Heart left ventricle (tissue), 16 donors: ENCODE results near the gene CDH20. TPM values are rescaled to one million over a fixed set of nuclear protein-coding genes. Genes with fewer than 3 reads are reported as not detected.

Experiments used
- ATAC-seq, 4 donors: fragments of 200-7000 bp; cut with Tn5 transposase; one replicate each; pipeline ENCODE4 v1.9.1; 2020 to 2022; ENCODE audit warnings: moderate library complexity in 4 of 4, mild to moderate bottlenecking in 3 of 4, moderate number of reproducible peaks in 1 of 4
- DNase-seq, 5 donors: peaks; one replicate each; pipeline ENCODE4 v3.0.0-alpha.2; 2020
- H3K27ac ChIP-seq, 12 donors: fragments of 200-600 bp; sonication (generic) in 4 of 12; one replicate each; pipeline versions ENCODE4 v1.5.0 to v1.8.0; 2016 to 2022; ENCODE audit warnings: mild to moderate bottlenecking in 2 of 12
- H3K27me3 ChIP-seq, 9 donors: fragments of 200-600 bp; sonication (generic) in 2 of 9; one replicate each; pipeline versions ENCODE4 v1.5.1 to v1.8.0; 2016 to 2022; ENCODE audit warnings: mild to moderate bottlenecking in 3 of 9
- H3K36me3 ChIP-seq, 9 donors: fragments of 200-600 bp; sonication (generic) in 2 of 9; one replicate each; pipeline versions ENCODE4 v1.5.0 to v1.8.0; 2018 to 2022; ENCODE audit warnings: mild to moderate bottlenecking in 2 of 9
- H3K4me1 ChIP-seq, 12 donors: fragments of 200-600 bp; sonication (generic) in 4 of 12; one replicate each; pipeline versions ENCODE4 v1.5.0 to v1.8.0; 2016 to 2022; ENCODE audit warnings: mild to moderate bottlenecking in 3 of 12
- H3K4me3 ChIP-seq, 12 donors: fragments of 200-600 bp; sonication (generic) in 4 of 12; one replicate each; pipeline versions ENCODE4 v1.5.0 to v1.8.0; 2017 to 2022; ENCODE audit warnings: mild to moderate bottlenecking in 9 of 12, moderate library complexity in 4 of 12
- H3K9me3 ChIP-seq, 12 donors: fragments of 200-600 bp; sonication (generic) in 4 of 12; one replicate each; pipeline versions ENCODE4 v1.5.0 to v1.8.0; 2016 to 2022; ENCODE audit warnings: mild to moderate bottlenecking in 1 of 12
- CTCF ChIP-seq, 12 donors: fragments of 200-600 bp; sonication (generic) in 4 of 12; IDR thresholded peaks; one replicate each; pipeline versions ENCODE4 v1.5.0 to v1.8.0; 2018 to 2022; ENCODE audit warnings: antibody characterized with exemption in 12 of 12, mild to moderate bottlenecking in 5 of 12
- POLR2A ChIP-seq, 2 donors: fragments of 450-650 bp; IDR thresholded peaks; one replicate each; pipeline ENCODE4 v1.6.1; 2017; ENCODE audit warnings: antibody characterized with exemption in 2 of 2, mild to moderate bottlenecking in 2 of 2, moderate library complexity in 2 of 2
- WGBS, 4 donors: extraction: QIAGEN DNeasy Blood & Tissue Kit in 2 of 4; methylation state at CpG; one replicate each; pipeline versions ENCODE4 v1.1.5 to v1.1.7; 2013 to 2018; 5-methylcytosine and 5-hydroxymethylcytosine counted together
- intact Hi-C, 10 donors: fragments of 100-400 bp; cut with DNase I; formaldehyde crosslinking; loops; one replicate each; pipeline versions ENCODE4 v1.11.1 to v1.14.2; 2022
- polyA plus RNA-seq, 2 donors: library from polyadenylated mRNA; stranded (reverse); fragments of 200-250 nt; gene quantifications; one replicate each; pipeline ENCODE4 v1.2.3, GENCODE V29; 2013
- total RNA-seq, 9 donors: library from RNA; depleted of rRNA in 2 of 9; stranded (reverse); fragments of >200 nt in 2 of 9; fragmentation: NEBNext Ultra II Directional in 3 of 9; extraction: Animal tissue kit (Norgen Biotek cat#: 25700) in 3 of 9; gene quantifications; one replicate each; pipeline versions ENCODE4 v1.1.0 to v1.2.4, GENCODE V29; 2016 to 2023
- donor health status: ischemic (EF 13 %, LVEDD 7.1; RV severe dilation, severe dysfunction).
- donor health status: healthy with polysubstance abuse.
- donor health status: DM: no; HTN: yes; CAD: no.
- donor health status: DM: no; HTN: no; CAD: no.
- donor health status: ischemic (EF 25% LVEDD 6.9; RV normal size, moderate dysfunction).
- donor health status: ischemic (EF 25% LVEDD 5.7; RV mildly dilated, moderate dysfunction).
- donor health status: healthy.
- donor health status: DM: yes; HTN: yes; CAD: no.
- donor health status: ischemic (EF 35%, LVEDD 5.7; RV mildly dilated, moderate dysfunction).
- donor health status: nonischemic (EF 11% LVEDD 7.7; RV severe dilation, severe dysfunction).
- donor health status: DM: yes; HTN: yes; CAD: no.
- donor health status: PGD.
- donor health status: ischemic (EF 29% LVEDD 5.4; RV normal size, mild dysfunction).
- donor health status: nonischemic (EF 23%, LVEDD 6.1; RV moderate dilation, normal function).

The CDH20 gene
- total and polyA plus RNA-seq, 11 donors, result 0.03 to 0.20 (median 0.15) TPM; not detected in 8

DNA sequence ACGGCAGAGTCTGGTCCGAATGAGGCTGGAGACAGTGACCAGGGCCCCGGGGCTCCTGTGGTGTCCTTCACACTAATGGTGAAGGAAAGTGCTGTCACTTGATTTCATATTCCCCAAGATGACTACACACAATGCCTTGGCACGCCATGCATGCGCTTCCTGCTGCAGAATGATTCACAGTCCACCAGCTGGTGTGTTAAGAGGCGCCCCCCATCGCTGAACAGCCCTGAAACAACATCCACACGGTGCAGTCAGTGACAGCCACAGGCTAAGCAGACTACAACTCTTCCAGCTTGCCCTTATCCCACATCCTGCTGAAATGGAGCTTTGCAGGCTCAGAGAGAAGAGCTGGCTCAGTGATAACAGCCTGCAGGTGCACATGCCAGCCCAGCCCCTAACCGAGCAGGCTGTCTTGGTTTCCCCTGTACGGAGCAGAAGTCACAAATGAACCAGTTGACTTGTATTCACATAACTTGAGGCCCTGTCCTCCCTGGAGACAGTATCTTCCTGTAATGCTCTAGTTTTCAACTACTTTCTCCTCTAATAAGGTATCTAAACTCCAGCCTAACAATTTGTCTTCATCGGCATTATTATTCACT lies 24.3 kb upstream of the CDH20 start:
- intact Hi-C loops, result loop anchor here in 1 of 10 donors (10.0 kb wide), 1 partner anchor 56 kb away; no protein-coding TSS in a partner anchor
- Histone ChIP-seq H3K27ac (no peak overlapping the region), H3K9me3 (peaks cover 0 to 2% (median 0%) of the 10 kb centered on the region in 12 donors), H3K4me3 (no peak overlapping the region), H3K27me3 (no peaks in the 10 kb centered on the region), H3K4me1 (no peaks in the 10 kb centered on the region), H3K36me3 (no peaks in the 10 kb centered on the region)
- 64 to 72% (median 70%) methylated on average over 10 to 11 of the region's 11 CpGs for WGBS, 4 donors
- TF ChIP-seq CTCF (IDR thresholded peaks at IDR 0.05), result no peak
- no peak for TF ChIP-seq POLR2A (IDR thresholded peaks at IDR 0.05)
- DNase-seq (no peak), ATAC-seq (no peak)

DNA sequence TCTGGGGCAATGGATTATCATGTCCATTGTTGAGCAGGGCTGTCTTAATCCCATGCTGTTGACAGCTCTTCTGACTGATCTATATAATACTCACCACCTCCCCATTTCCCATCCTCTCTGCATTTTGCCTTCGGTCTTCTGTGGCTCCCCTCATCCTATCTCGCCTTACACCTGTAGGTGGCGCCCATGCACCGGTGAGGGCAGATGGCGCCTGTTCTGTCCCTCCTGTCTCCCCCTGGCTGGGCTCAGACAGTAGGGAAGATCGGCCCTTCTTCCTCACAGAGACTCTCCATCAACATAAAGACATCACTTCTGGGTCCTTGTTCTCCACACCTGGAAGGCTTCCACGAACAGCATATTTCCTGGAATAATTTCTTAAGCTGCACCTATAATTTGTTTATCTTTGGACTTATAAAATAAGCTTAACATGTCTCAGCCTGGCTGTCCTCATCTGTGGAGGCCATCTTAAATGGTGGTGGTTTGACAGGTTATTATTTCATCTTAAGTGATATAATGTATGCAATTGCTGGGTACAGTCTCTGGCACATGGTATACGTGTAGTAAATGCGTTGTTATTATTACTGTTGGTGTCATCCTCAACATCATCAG lies 10.9 kb upstream of the CDH20 start:
- intact Hi-C loops, result loop anchor here (2.0 to 10.0 kb wide), 6 partner anchors 178 to 812 kb away; no protein-coding TSS in a partner anchor
- peak; percentile 35 to 73 (median 38) for DNase-seq

GRCh38 chr18:61323951-61324350 lies 9.3 kb upstream of the CDH20 start:
- Histone ChIP-seq H3K4me3 (no peak overlapping the region), H3K27ac (no peak overlapping the region), H3K9me3 (no peaks in the 10 kb centered on the region), H3K4me1 (no peaks in the 10 kb centered on the region), H3K27me3 (peaks cover 0 to 4% (median 0%) of the 10 kb centered on the region in 9 donors), H3K36me3 (no peaks in the 10 kb centered on the region)
- TF ChIP-seq POLR2A (IDR thresholded peaks at IDR 0.05) (no peak), CTCF (IDR thresholded peaks at IDR 0.05) (no peak)
- intact Hi-C loops, result loop anchor here (2.0 to 10.0 kb wide), 6 partner anchors 177 to 811 kb away; no protein-coding TSS in a partner anchor
- no peak for DNase-seq
- no peak for ATAC-seq
- 78 to 85% (median 81%) methylated on average over 1 of the region's 1 CpG for WGBS, 4 donors

More for the DNA sequence above, 10.9 kb upstream of the CDH20 start:
- ATAC-seq, result peak; percentile 67 to 86 (median 80)
- Histone ChIP-seq H3K27ac (no peak overlapping the region), H3K4me1 (no peaks in the 10 kb centered on the region), H3K36me3 (no peaks in the 10 kb centered on the region), H3K4me3 (no peak overlapping the region), H3K9me3 (no peaks in the 10 kb centered on the region), H3K27me3 (peaks cover 0 to 4% (median 0%) of the 10 kb centered on the region in 9 donors)
- WGBS, 4 donors, result 16 to 22% (median 18%) methylated on average over 9 of the region's 9 CpGs
- TF ChIP-seq CTCF (IDR thresholded peaks at IDR 0.05) (peak; percentile 35 to 81 (median 61)), POLR2A (IDR thresholded peaks at IDR 0.05) (no peak)

- TF ChIP-seq CTCF (IDR thresholded peaks at IDR 0.05) (no peak), POLR2A (IDR thresholded peaks at IDR 0.05) (no peak)
- ATAC-seq (no peak), DNase-seq (no peak)
- no peaks in the 10 kb centered on the region for H3K27me3 ChIP-seq
- H3K9me3 ChIP-seq, result no peaks in the 10 kb centered on the region
- H3K4me3 ChIP-seq, result no peak overlapping the region
- no peaks in the 10 kb centered on the region for H3K4me1 ChIP-seq
- intact Hi-C loops, result loop anchor here in 2 of 10 donors (5.0 to 10.0 kb wide), 2 partner anchors 801 to 808 kb away; no protein-coding TSS in a partner anchor
- no peaks in the 10 kb centered on the region for H3K36me3 ChIP-seq
- no peak overlapping the region for H3K27ac ChIP-seq
Measured at GRCh38 chr18:61326407-61326806, 6.8 kb upstream of the CDH20 start.
